HG03469 (cell line): ENCODE data around the gene SUDS3.

ENCODE experiments used
- ATAC-seq: cut with Tn5 transposase; IDR thresholded peaks from one replicate; pipeline ENCODE4 v1.9.1; 2021; ENCODE audit warnings: mild to moderate bottlenecking, moderate library complexity, moderate number of reproducible peaks; ENCODE audit not compliant: unreplicated experiment

Gene SUDS3

DNA sequence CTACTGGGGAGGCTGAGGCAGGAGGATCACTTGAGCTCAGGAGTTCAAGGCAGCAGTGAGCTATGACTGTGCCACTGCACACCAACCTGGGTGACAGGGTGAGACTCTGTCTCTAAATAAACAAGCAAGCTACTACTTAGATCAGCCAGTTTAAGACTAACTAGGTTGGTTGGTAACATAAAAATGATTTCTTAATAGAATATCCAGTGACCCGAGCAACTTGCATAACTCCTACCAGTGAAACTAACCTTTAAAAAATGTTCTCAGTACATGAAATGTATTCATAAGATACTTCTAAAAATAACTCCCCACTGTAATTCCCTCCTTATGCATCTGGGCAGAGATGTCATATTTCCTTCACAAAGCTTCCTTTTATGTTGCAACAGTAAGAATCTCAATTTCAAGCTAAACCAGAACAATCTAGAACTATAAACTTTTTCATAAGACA lies 19.5 kb upstream of the SUDS3 start:
- ATAC-seq: no peak

DNA sequence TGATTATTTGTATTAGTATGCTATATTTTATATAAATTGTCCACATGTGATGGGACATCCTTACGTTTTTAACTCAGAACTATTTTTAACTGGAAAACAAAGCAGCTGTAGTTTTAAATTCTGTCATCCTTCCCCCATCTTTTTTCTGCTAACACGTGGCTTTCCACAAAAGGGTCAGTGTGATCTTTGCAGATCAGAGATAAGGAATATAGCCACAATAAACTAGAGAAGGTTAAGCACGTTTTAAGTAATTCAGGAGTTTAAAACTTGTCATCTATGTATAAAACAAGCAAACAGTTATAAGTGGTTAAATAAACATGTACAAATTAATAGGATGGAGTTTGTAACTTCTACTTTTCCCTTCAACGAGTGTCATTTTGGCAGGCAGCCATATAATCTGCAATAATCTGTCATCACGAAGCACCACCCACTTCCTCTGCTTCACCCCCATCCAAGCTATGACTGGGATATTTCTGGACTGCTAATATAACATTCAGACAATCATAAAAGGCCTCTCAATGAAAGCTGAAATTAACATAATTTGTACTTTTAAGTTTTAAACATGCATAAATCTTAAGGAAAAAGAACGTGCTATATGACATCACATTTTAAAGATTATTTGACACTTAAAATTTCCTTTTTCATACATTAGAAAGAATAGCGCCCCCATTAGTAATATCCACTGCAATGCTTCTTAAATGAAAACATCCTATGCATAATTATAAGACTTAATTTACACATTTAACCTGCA lies 18.9 kb upstream of the SUDS3 start:
- ATAC-seq: peak; percentile 33

- ATAC-seq: no peak
Observed at GRCh38 chr12:118358008-118358359, 18.4 kb upstream of the SUDS3 start.

DNA sequence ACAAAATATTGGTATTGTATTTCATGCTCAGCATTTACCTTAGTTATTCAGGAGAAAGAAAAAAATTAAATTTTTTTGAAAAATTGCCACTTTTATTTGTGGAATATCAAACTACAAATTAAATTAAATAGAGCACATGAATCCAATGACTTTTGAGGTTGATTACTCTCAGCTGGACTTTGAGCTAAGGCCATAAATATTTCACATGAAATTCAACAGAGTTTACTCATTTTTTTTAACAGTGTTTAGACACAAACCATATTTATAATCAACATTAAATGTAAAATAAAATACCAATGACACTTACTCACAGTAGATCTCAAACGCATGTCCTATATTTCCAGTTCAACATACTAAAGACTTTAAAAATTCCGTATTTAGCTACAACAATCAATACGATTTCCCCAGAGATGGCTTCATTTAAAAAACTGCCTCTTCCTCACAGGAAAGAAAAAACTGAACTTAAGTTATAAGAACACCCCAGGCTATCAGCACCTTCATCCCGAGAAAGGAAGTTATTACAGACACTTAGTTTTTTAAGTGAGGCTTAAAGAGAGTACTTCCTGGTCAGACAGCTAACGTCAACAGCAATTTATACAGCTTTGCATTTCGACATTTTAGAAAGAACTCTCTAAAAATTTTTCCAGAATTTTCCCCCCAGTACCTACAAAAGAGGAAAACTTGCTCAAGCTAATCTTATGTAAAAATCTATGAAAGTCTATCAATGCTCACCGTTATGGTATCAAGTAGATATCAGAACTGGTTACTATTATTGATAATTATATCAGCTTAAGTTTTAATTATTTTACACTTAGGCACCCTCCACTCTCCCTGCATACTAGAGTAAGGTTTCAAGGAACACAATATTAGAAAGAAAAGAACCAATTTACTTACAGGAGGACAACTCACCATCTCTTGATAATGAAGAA lies 17.5 kb upstream of the SUDS3 start:
- no peak for ATAC-seq

DNA sequence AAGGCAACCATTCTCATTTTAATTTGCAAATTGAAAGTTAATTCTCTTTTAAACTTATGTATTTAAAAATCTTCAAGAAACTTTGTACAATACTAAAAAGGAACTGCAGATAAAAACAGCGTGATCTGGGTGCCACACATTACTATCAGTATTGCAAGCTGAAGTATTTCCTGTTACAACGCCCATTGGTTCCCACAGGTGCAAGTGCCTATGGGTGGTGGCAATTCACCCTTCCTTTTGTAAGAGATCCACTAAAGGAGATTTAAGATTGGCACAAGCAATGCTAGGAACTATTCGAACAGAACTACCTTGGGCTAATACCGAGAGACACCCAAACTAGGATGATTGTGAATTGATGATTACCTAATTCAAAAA lies 16.8 kb upstream of the SUDS3 start:
- no peak for ATAC-seq

- ATAC-seq: no peak
Observed at GRCh38 chr12:118361092-118361404, 15.3 kb upstream of the SUDS3 start.

GRCh38 chr12:118361889-118362288 lies 14.5 kb upstream of the SUDS3 start:
- no peak for ATAC-seq

- no peak for ATAC-seq
Observed at GRCh38 chr12:118368821-118369220, 7.5 kb upstream of the SUDS3 start.

GRCh38 chr12:118370601-118371000 lies 5.8 kb upstream of the SUDS3 start:
- no peak for ATAC-seq

DNA sequence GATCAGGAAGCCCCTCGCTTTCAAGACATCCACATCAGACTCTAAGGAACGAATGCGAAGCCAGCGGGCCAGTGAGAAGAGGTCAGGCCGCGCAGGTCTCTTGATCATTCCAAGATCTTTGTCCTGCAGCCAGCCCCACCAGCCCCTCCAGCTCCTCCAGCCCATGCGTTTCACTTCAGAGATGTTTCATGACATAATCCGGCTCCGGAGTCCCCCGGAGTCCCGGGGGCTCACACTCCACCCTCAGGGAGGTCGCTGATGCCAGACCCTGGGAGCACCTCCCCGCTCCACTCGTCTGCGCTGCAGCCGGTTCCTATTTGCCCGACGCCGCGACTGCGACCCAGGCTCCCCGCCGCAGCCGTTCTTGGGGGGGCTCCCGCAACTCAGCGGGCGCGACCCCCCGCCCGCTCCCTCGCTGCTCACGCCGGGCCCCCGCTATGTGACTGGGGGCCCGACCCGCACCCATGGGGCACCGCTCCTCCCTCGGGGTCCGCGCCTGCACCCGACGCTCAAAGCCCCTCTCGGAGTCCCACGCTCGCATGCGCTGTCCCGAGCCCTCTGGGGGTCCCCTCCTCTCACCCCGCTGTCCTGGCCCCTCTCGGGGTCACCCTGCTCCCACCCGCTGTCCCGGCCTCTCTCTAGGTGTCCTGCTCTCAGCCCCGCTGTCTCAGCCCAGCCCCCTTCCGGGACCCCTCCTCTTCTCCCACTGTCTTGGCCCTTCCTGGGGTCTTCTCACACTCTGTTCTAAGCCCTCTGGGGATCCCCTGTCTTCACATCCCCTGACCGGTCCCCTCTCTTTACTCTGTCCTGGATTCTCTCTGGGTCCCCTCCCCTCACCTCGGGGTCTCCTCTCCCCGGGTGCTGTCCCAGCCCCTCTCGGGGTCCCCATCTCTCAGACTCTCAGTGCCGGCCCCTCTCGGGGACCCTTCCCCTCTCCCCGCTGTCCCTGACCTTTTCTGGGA lies 4.8 kb upstream of the SUDS3 start:
- no peak for ATAC-seq

DNA sequence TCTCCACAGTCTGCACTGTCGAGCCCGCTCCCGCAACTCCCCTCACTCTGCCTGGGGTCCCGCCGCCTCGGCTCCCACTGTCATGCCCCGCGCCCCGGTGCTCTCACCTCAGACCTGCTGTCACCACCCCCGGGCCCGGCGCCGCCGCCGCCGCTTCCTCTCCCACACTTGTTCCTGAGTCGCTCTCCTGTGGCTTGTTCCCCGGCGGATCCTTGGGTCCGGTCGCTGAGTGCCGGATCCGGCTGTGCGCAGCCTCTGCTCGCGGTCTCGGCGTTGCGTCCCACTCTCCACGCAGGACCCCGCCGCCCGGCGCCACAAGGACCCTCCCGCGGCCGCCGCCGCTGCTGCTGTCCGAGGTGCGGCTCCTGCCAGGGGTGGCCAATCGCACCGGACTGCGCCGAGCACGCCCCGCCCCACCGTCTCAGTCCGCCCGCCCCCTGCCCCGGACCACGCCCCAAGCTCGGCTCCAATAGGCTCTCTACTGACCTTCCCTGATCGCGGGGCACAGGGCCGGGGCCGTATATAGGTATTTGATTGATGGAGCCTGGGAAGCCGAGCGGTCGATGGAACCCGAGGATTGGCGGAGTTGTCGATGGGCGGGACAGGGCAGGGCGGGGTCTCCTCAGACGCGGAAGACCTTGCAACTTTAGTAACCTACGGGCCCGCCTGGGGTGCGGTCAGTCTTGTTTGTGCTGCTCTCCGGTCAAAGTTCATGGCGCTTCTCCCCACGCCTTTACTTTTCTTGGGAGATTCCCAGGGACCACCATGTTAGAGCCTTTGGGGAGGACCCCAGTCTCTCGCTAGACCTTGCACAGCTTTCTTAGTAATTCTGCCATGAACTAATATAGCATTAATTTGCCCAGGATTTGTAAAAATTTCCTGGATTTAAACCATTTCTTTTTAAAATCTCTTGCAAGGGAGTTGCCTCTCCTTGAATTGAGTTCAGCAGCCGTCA lies 3.5 kb upstream of the SUDS3 start, which contains the start of gene TAOK3:
TAOK3 (minus strand) TSS at position 367 of the 955 bp plus-strand sequence. CDS start 117,340 bp downstream, outside the sequence.
- ATAC-seq: peak; percentile 71

- no peak for ATAC-seq
Observed at GRCh38 chr12:118373616-118374015, 2.7 kb upstream of the SUDS3 start.

DNA sequence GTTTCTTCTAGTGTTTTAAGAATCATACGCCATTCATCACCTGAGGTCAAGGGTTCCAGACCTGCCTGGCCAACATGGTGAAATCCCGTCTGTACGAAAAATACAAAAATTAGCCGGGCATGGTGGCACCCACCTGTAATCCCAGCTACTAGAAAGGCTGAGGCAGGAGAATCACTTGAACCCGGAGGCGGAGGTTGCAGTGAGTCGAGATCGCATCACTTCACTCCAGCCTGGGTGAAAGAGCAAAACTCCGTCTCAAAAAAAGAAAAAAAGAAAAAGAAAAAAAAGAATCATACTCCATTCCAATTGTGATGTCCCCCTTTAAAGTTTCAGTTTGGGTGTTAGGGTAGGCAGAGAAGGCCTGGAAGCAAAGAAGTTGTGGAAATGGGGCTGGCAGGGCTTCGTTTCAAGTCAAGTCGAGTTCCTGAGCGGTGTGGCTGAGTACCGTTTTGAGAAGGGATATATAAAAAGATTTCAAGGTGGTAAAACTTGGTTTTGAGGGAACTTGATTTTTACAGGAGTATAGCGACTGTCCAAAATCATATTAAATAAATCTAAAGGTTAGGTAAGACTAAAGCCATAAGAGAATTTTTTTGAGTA lies 2.1 kb upstream of the SUDS3 start:
- no peak for ATAC-seq

DNA sequence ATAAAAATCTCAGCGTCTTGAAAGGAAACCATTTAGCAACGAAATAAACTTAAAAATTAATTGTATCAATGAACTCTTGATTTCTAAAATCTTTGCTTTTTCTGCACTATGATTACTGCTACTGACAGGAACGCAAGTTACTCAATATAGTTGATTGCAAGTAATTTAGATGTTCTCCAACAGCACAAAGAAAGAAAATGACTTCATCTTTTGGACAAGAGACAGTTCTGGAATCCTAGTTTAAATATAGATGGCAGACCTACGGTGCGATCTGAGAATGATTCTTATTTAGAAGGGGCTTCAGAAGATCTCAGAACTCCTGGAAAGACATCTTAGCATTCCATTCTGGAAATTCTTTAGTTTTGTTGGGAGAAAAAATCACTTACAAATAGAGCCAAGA lies 1.4 kb upstream of the SUDS3 start:
- no peak for ATAC-seq

GRCh38 chr12:118375348-118375747 lies 1.0 kb upstream of the SUDS3 start:
- no peak for ATAC-seq

GRCh38 chr12:118377021-118377883 lies 897 bp downstream of the SUDS3 start:
- ATAC-seq: no peak

GRCh38 chr12:118377884-118378470 lies 1.6 kb downstream of the SUDS3 start:
- no peak for ATAC-seq

DNA sequence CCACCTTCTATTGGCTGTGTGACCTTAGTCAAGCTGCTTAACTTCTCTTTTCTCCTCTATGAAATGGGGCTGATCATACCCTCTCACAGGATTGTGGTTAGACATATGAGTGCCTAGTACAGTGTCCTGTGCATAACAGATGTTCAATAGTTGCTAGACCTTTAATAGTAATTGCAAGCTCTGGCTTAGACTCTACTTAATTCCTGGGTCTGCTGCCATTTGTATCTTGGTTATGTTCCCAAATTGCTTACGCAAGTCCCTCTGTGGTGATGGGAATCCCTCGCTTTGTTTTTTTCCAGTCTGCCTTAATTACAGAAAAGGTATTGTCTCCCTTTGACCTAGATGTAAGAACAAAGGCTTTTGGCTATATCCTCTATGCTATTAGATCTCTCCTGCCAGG lies 15.1 kb downstream of the SUDS3 start:
- ATAC-seq: no peak
